HL-60 (cell line): ENCODE measurements around the gene DRC3.

Experiments used
- CTCF ChIP-seq: IDR thresholded peaks from one replicate; pipeline ENCODE4 v1.5.1; 2011; ENCODE audit warnings: low read length, control low read depth, inconsistent platforms; ENCODE audit not compliant: insufficient read depth
- GABPA ChIP-seq: IDR thresholded peaks from 2 replicates; pipeline ENCODE4 v1.6.1; 2012; ENCODE audit warnings: low read depth
- POLR2AphosphoS5 ChIP-seq: IDR thresholded peaks from 2 replicates; pipeline ENCODE4 v1.6.1; 2012; ENCODE audit warnings: low read depth
- SPI1 ChIP-seq: IDR thresholded peaks from 2 replicates; pipeline ENCODE4 v1.6.1; 2012; ENCODE audit warnings: low read depth, mild to moderate bottlenecking, borderline replicate concordance

GRCh38 chr17:18027280-18027679 lies 54.6 kb downstream of the DRC3 start:
- TF ChIP-seq CTCF = no peak
- no peak for TF ChIP-seq POLR2AphosphoS5
- no peak for TF ChIP-seq SPI1
- no peak for TF ChIP-seq GABPA
